HG02885 (cell line): ENCODE results near the gene ARL16.

Source experiments
- ATAC-seq: cut with Tn5 transposase; IDR thresholded peaks from one replicate; pipeline ENCODE4 v1.9.1; 2021; ENCODE audit warnings: mild to moderate bottlenecking; ENCODE audit not compliant: unreplicated experiment, poor library complexity

Gene ARL16

GRCh38 chr17:81673561-81674258 lies 9.9 kb downstream of the ARL16 start:
- ATAC-seq: no peak

- no peak for ATAC-seq
These were observed 10.6 kb downstream of the ARL16 start for GRCh38 chr17:81672954-81673353.

GRCh38 chr17:81672504-81672903 lies 11.1 kb downstream of the ARL16 start:
- no peak for ATAC-seq

- ATAC-seq: no peak
These were observed 15.8 kb downstream of the ARL16 start for GRCh38 chr17:81667754-81668153.

- ATAC-seq: peak; percentile 93
These were observed 17.0 kb downstream of the ARL16 start, which contains the start of the genes CCDC137 and OXLD1 for GRCh38 chr17:81666342-81667191. TSS of gene CCDC137 (plus strand) at chr17:81666737. CDS start at chr17:81666767, 30 bp downstream. TSS of gene OXLD1 (minus strand) at chr17:81666605. CDS start at chr17:81666577, 28 bp downstream.

GRCh38 chr17:81666092-81666341 lies 17.6 kb downstream of the ARL16 start:
- no peak for ATAC-seq

- ATAC-seq: no peak
These were observed 18.1 kb downstream of the ARL16 start for GRCh38 chr17:81665205-81666091.

- ATAC-seq: no peak
These were observed 19.5 kb downstream of the ARL16 start for GRCh38 chr17:81664051-81664470.

GRCh38 chr17:81662002-81662401 lies 21.6 kb downstream of the ARL16 start:
- no peak for ATAC-seq

- no peak for ATAC-seq
These were observed 23.2 kb downstream of the ARL16 start for GRCh38 chr17:81660441-81660840.

GRCh38 chr17:81659038-81659437 lies 24.6 kb downstream of the ARL16 start:
- ATAC-seq: no peak

GRCh38 chr17:81656835-81657234 lies 26.8 kb downstream of the ARL16 start:
- ATAC-seq: no peak

- no peak for ATAC-seq
These were observed 27.4 kb downstream of the ARL16 start, which contains the start of gene PDE6G for GRCh38 chr17:81656118-81656743. TSS of gene PDE6G (minus strand) at chr17:81656542. CDS start at chr17:81653305, 3,237 bp downstream.

GRCh38 chr17:81655378-81656117 lies 28.0 kb downstream of the ARL16 start:
- no peak for ATAC-seq

- no peak for ATAC-seq
These were observed 30.5 kb downstream of the ARL16 start for GRCh38 chr17:81652906-81653771.

GRCh38 chr17:81651692-81652091 lies 31.9 kb downstream of the ARL16 start:
- ATAC-seq: no peak

- ATAC-seq: no peak
These were observed 32.6 kb downstream of the ARL16 start for GRCh38 chr17:81650951-81651350.

- ATAC-seq: no peak
These were observed 34.9 kb downstream of the ARL16 start for GRCh38 chr17:81648707-81649085.
